ENCODE measurements around the gene CTBP2.
"Not testable (repeated sequence)": the region's sequence is repeated elsewhere in the genome, so short reads cannot be mapped to it uniquely, and the experiment has no call there.

CTBP2 gene

GRCh38 chr10:125060026-125060425, 100.3 kb downstream of the CTBP2 start:
- no peak for DNase-seq (ENCODE audit: extremely low spot score)
- POLR2A ChIA-PET = no interaction called here

GRCh38 chr10:125059348-125059747, 101.0 kb downstream of the CTBP2 start:
- ChIA-PET POLR2A (interaction anchor here (0.5 kb wide), 1 partner anchor 625 kb away, joined by 3 read pairs; no protein-coding TSS in a partner anchor), CTCF (interaction anchor here (1.6 kb wide), 1 partner anchor 11 kb away, joined by 5 read pairs; no protein-coding TSS in a partner anchor)
- DNase-seq (ENCODE audit: extremely low spot score) = not testable (repeated sequence)

More at GRCh38 chr10:125060026-125060425, 100.3 kb downstream of the CTBP2 start:
- CTCF ChIA-PET = interaction anchor here (1.6 kb wide), 1 partner anchor 12 kb away, joined by 5 read pairs; no protein-coding TSS in a partner anchor
- TF ChIP-seq, protein P1, sequence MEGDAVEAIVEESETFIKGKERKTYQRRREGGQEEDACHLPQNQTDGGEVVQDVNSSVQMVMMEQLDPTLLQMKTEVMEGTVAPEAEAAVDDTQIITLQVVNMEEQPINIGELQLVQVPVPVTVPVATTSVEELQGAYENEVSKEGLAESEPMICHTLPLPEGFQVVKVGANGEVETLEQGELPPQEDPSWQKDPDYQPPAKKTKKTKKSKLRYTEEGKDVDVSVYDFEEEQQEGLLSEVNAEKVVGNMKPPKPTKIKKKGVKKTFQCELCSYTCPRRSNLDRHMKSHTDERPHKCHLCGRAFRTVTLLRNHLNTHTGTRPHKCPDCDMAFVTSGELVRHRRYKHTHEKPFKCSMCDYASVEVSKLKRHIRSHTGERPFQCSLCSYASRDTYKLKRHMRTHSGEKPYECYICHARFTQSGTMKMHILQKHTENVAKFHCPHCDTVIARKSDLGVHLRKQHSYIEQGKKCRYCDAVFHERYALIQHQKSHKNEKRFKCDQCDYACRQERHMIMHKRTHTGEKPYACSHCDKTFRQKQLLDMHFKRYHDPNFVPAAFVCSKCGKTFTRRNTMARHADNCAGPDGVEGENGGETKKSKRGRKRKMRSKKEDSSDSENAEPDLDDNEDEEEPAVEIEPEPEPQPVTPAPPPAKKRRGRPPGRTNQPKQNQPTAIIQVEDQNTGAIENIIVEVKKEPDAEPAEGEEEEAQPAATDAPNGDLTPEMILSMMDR (IDR thresholded peaks at IDR 0.05; ENCODE audit: control extremely low read depth, extremely low read depth, low read depth, missing control alignments) = no peak

- POLR2A ChIA-PET = no interaction called here
- CTCF ChIA-PET = interaction anchor here (0.9 to 2.8 kb wide), 3 partner anchors 9 to 24 kb away, joined by 3 to 15 read pairs (median 7); no protein-coding TSS in a partner anchor
Measured at GRCh38 chr10:125057158-125058001, 103.0 kb downstream of the CTBP2 start.

GRCh38 chr10:125056161-125057132, 103.9 kb downstream of the CTBP2 start:
- ChIA-PET CTCF (interaction anchor here (0.8 to 2.8 kb wide), 4 partner anchors 9 to 47 kb away, joined by 3 to 15 read pairs (median 6); no protein-coding TSS in a partner anchor), POLR2A (no interaction called here)
- TF ChIP-seq, protein P1 (IDR thresholded peaks at IDR 0.05; ENCODE audit: control extremely low read depth, extremely low read depth, low read depth, missing control alignments) = no peak
- no peak for DNase-seq (ENCODE audit: extremely low spot score)

More at GRCh38 chr10:125057158-125058001, 103.0 kb downstream of the CTBP2 start:
- DNase-seq (ENCODE audit: extremely low spot score) = peak; percentile 63
- TF ChIP-seq, protein P1 (IDR thresholded peaks at IDR 0.05; ENCODE audit: control extremely low read depth, extremely low read depth, low read depth, missing control alignments) = no peak

DNA sequence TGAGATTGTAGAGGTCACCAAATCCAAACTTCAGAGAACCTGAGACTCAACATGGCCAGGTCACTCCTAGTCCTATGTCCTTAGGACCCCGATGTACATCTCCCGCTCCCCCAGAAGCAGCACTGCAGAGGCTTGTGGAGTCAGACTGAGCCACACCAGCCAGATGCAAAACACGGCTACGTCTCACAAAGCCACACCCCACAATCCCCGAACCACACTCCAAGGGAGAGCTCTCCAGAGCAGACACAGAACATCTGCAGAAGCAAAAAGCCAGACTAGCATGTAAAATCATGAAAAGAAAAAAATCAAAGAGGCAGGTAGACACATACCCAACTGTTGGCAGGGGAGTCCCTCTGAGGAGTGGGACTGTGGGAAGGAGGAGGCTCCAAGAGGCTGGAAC, 104.9 kb downstream of the CTBP2 start:
- no peak for DNase-seq (ENCODE audit: extremely low spot score)
- POLR2A ChIA-PET = no interaction called here
- CTCF ChIA-PET = interaction anchor here (0.8 to 2.8 kb wide), 3 partner anchors 11 to 46 kb away, joined by 3 to 7 read pairs (median 4); no protein-coding TSS in a partner anchor
- TF ChIP-seq, protein P1 (IDR thresholded peaks at IDR 0.05; ENCODE audit: control extremely low read depth, extremely low read depth, low read depth, missing control alignments) = no peak

DNA sequence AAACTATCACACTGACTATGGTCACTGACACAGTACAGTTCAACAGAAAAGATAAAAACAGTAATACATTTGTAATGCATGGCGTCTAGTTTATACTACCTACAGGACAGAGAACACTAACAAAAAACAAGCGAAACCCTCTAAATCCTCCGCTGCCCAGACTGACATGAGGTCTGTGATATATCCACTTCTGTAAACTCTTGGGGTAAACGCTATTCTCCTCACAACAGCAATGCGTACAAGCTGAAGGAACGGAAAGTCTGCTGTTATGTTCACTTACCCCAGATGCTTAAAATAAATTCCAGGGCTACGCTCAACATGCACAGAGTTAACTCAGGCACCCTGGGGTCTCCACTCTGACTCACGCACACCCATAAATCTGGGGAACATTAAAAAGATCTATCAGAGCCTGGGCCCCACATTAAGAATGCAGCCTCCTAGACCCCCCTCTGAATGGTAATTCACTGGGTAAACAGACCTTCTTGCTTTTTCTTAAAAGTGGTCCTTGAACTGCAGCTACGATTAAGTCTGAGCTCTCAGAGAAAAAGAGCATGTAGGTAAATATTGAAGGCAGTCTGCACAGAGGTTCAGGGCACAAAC, 105.6 kb downstream of the CTBP2 start:
- POLR2A ChIA-PET = no interaction called here
- TF ChIP-seq, protein P1 (IDR thresholded peaks at IDR 0.05; ENCODE audit: control extremely low read depth, extremely low read depth, low read depth, missing control alignments) = no peak
- CTCF ChIA-PET = interaction anchor here (1.6 to 1.8 kb wide), 2 partner anchors 10 to 45 kb away, joined by 3 to 7 read pairs; no protein-coding TSS in a partner anchor
- no peak for DNase-seq (ENCODE audit: extremely low spot score)

Data from GM10248 (cell line).